Left lung (tissue), 10 donors: Measurements from ENCODE around the gene HOXA4. TPM values are rescaled to one million over a fixed set of nuclear protein-coding genes. Genes with fewer than 3 reads are reported as not detected.

ENCODE experiments used
- ATAC-seq: fragments of 200-7000 bp; cut with Tn5 transposase; one replicate; pipeline ENCODE4 v1.9.1; 2020; ENCODE audit warnings: moderate library complexity
- DNase-seq, 4 donors: peaks; one replicate each; pipeline ENCODE4 v3.0.0-alpha.2; 2013 to 2020
- H3K27ac ChIP-seq, 2 donors: fragments of 200-600 bp; sonication (generic) in 1 of 2; one replicate each; pipeline versions ENCODE4 v1.5.0 to v1.8.0; 2020 to 2021
- H3K27me3 ChIP-seq, 2 donors: fragments of 200-600 bp; sonication (generic) in 1 of 2; one replicate each; pipeline versions ENCODE4 v1.5.0 to v1.8.0; 2020 to 2021
- H3K36me3 ChIP-seq, 2 donors: fragments of 200-600 bp; sonication (generic) in 1 of 2; one replicate each; pipeline versions ENCODE4 v1.5.0 to v1.8.0; 2020 to 2021
- H3K4me1 ChIP-seq, 2 donors: fragments of 200-600 bp; one replicate each; pipeline ENCODE4 v1.8.0; 2021
- H3K4me3 ChIP-seq, 2 donors: fragments of 200-600 bp; sonication (generic) in 1 of 2; one replicate each; pipeline versions ENCODE4 v1.5.0 to v1.8.0; 2020 to 2021; ENCODE audit warnings: mild to moderate bottlenecking in 1 of 2
- H3K9me3 ChIP-seq, 2 donors: fragments of 200-600 bp; sonication (generic) in 1 of 2; one replicate each; pipeline versions ENCODE4 v1.5.0 to v1.8.0; 2020 to 2021
- intact Hi-C, 2 donors: fragments of 100-400 bp; cut with DNase I; formaldehyde crosslinking; loops; one replicate each; pipeline versions ENCODE4 v1.11.2 to v1.14.2; 2022
- polyA plus RNA-seq, 6 donors: library from polyadenylated mRNA; unstranded; fragments of 120-200 nt; gene quantifications; one replicate each; pipeline ENCODE4 v1.2.1, GENCODE V29; 2013; ENCODE audit not compliant: insufficient read length in 6 of 6
- total RNA-seq, 2 donors: library from RNA; stranded (reverse); fragmentation: NEBNext Ultra II Directional; extraction: Animal tissue kit (Norgen Biotek cat#: 25700); gene quantifications; one replicate each; pipeline ENCODE4 v1.2.1, GENCODE V29; 2021
- TF ChIP-seq, protein P1 (sequence below), 2 donors: fragments of 200-600 bp; sonication (generic) in 1 of 2; IDR thresholded peaks; one replicate each; pipeline versions ENCODE4 v1.5.0 to v1.8.0; 2021; ENCODE audit warnings: antibody characterized with exemption in 2 of 2
- donor health status: DM: no; HTN: yes; CAD: no.
- donor health status: DM: no; HTN: no; CAD: no.

Gene HOXA4
- total and polyA plus RNA-seq, 8 donors, result 3.4 to 35.8 (median 34.1) TPM

DNA sequence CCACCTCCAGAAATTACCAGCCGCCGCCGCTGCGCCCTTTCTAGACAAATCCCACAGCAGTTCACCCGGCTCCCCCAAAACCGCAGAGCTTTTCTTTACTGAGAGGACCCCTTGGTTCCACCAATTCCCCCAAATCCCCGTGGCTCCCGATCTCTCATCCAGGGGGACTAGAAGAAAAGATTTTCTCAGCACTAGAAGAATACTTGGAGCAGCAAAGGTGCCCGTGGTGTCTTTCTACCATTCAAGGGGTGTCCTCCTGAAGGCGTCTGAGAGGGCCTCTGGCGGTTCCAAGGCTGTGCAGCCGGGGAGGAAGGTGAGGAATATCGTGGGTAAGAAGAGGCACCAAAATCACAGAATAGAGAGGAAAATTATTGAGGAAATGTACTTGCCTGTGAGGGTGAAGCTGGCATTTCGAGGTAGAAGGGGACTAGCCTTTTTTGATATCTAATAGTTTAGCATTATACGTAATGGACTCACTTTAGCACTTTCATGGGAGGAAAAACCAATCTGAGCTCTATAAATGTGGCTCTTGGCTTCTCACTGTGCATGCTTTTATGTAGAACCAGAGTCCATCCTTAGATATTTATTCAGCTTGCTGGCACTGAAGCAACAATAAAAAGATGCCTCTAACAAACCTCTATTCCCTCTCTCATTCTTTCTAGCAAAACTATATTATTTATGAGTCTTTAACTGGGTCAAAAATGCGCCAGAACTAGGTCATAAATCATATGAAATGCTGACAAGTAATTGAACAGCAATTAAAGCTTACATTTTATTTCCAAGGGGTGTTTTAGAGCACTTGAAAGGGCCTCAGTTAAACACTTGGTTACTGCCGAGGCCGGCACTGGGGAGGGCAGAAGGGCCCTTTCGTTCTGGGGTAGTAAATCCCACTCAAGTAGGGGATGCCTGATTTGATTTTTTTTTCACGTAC, 14.3 kb downstream of the HOXA4 start:
- Histone ChIP-seq H3K4me1 (peaks cover 4 to 6% of the 10 kb centered on the region in 2 donors), H3K36me3 (no peaks in the 10 kb centered on the region), H3K4me3 (peak overlapping the region; percentile 33 to 41), H3K27me3 (peaks cover 6 to 78% of the 10 kb centered on the region in 2 donors), H3K27ac (peak overlapping the region; percentile 73 to 86), H3K9me3 (no peaks in the 10 kb centered on the region)
- no peak for ATAC-seq
- TF ChIP-seq, protein P1, sequence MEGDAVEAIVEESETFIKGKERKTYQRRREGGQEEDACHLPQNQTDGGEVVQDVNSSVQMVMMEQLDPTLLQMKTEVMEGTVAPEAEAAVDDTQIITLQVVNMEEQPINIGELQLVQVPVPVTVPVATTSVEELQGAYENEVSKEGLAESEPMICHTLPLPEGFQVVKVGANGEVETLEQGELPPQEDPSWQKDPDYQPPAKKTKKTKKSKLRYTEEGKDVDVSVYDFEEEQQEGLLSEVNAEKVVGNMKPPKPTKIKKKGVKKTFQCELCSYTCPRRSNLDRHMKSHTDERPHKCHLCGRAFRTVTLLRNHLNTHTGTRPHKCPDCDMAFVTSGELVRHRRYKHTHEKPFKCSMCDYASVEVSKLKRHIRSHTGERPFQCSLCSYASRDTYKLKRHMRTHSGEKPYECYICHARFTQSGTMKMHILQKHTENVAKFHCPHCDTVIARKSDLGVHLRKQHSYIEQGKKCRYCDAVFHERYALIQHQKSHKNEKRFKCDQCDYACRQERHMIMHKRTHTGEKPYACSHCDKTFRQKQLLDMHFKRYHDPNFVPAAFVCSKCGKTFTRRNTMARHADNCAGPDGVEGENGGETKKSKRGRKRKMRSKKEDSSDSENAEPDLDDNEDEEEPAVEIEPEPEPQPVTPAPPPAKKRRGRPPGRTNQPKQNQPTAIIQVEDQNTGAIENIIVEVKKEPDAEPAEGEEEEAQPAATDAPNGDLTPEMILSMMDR (IDR thresholded peaks at IDR 0.05), result no peak
- DNase-seq, result peak in 1 of 4 donors; percentile 54
- intact Hi-C loops, result no loop called here

DNA sequence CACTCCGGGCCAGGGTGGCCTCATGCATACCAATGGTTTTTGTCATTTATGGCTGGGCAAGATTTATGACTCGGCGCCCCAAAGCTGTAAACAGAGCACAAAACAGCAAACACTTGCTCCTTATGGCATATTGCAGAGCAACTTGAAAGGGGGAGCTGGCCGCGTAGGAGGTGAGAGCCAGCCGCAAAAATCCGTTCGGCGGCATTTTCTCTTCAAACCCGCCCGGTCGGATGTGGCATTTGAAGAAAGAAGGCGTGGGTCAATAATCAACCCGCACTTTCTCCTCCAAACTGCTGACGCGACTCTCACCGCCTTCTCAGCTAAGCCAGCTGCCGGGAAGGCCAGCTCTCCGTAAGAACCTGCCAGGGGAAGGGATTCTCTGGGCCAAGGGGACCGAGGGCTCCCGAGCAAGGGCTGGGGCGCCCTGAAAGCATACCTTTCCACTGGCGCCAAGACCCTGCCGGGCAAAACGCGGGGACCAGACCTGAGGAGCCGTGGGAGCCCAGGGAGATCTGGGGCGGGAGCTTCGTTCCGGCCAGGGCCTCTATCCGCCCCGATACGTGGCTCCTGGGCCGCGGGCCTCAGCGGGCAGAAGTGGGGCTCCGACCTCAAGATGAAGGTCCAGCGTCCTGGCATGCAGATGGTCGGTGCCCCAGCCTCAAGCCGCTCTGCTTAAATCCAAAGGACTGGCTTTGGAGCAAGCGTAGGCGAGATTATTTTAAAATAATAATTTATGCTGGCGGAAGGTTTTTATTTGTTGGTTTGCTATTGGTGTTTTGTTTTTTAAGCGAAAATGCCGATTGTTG, 15.1 kb downstream of the HOXA4 start:
- Histone ChIP-seq H3K27ac (peak overlapping the region; percentile 73 to 86), H3K27me3 (peaks cover 6 to 81% of the 10 kb centered on the region in 2 donors), H3K9me3 (no peaks in the 10 kb centered on the region), H3K36me3 (no peaks in the 10 kb centered on the region), H3K4me1 (peaks cover 6 to 9% of the 10 kb centered on the region in 2 donors), H3K4me3 (peak overlapping the region; percentile 33 to 41)
- TF ChIP-seq, protein P1 (IDR thresholded peaks at IDR 0.05), result no peak
- intact Hi-C loops, result no loop called here
- ATAC-seq (no peak), DNase-seq (peak in 1 of 4 donors; percentile 66)

DNA sequence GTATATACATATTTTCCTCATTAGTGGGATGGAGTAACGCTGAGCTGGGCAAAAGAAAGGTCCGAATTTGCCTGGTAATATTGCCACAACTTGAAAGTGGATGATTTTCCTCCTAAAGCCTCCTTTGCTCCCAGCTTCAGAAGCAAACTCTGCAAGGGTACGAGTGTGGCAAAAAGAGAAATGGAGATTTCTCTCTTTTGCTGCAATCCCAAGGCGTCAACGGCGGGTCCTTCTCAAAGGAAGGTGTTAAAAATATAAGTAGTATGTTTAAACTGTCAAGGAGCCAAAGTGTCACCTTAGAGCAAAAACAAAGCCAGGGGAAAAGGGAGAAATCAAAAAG, 15.7 kb downstream of the HOXA4 start:
- Histone ChIP-seq H3K9me3 (no peaks in the 10 kb centered on the region), H3K4me1 (peaks cover 2 to 9% of the 10 kb centered on the region in 2 donors), H3K36me3 (no peaks in the 10 kb centered on the region), H3K27me3 (peaks cover 6 to 82% of the 10 kb centered on the region in 2 donors), H3K4me3 (peak overlapping the region; percentile 33 to 41), H3K27ac (peak overlapping the region; percentile 73 to 86)
- intact Hi-C loops, result no loop called here
- ATAC-seq, result no peak
- DNase-seq, result no peak
- TF ChIP-seq, protein P1 (IDR thresholded peaks at IDR 0.05), result no peak

DNA sequence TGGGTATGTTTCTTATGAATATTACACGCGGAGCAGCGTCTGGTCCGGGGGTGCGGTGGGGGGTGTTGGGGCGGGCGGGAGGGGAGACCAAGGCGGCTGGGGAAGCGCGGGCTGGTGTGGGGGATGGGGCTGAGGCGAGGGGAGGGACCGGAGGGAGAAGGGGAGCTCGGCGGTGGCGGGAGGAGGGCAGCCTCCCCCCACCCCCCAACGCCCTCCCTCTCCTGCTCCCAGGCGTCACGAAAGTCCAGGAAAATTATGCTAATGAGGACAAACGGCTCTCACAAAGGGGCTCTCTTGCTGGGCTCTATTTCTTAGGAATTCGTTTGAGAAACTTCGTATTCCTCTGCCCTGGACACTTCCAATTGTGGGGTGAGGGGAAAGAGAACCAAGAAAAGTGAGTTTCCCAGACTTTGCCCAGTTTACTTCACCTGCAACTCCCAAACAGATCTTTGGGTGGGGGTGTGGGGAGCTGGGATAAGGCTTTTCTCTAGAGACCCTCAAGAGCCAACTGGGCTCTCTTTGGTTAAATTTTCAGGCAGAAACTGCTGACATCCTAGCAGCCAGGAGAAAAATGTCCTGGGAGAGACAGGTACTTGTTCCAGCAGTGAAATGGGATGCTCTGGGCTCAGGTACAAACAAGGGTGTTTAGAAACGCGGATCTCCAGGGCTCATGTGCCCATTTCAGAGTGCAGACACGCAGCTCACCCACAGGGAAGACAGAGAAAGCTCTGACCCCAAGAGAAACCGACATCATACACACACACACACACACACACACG, 16.4 kb downstream of the HOXA4 start:
- H3K4me1 ChIP-seq, result peaks cover 0 to 5% of the 10 kb centered on the region in 2 donors
- TF ChIP-seq, protein P1 (IDR thresholded peaks at IDR 0.05), result no peak
- H3K27ac ChIP-seq, result peak overlapping the region; percentile 71 to 90
- intact Hi-C loops, result no loop called here
- peaks cover 6 to 78% of the 10 kb centered on the region in 2 donors for H3K27me3 ChIP-seq
- no peaks in the 10 kb centered on the region for H3K9me3 ChIP-seq
- no peaks in the 10 kb centered on the region for H3K36me3 ChIP-seq
- DNase-seq (peak in 2 of 4 donors; percentile 73 to 90), ATAC-seq (peak; percentile 42)
- peak overlapping the region; percentile 32 to 42 for H3K4me3 ChIP-seq
